Endothelial cell of umbilical vein (primary cell): ENCODE measurements around the gene NDUFA11.

ENCODE experiments used
- EZH2 ChIP-seq: IDR thresholded peaks from 2 replicates; pipeline ENCODE4 v1.6.1; 2012; ENCODE audit warnings: borderline replicate concordance, low read depth, mild to moderate bottlenecking, moderate library complexity, low read length, inconsistent platforms; ENCODE audit not compliant: severe bottlenecking
- MYC ChIP-seq: IDR thresholded peaks from one replicate; pipeline ENCODE4 v1.6.1; 2011; ENCODE audit warnings: mild to moderate bottlenecking, low read depth, low read length
- POLR2A ChIP-seq: IDR thresholded peaks from 2 replicates; pipeline ENCODE4 v1.6.1; 2012; ENCODE audit warnings: low read depth, mild to moderate bottlenecking, control low read depth, low read length
- POLR2AphosphoS5 ChIP-seq: IDR thresholded peaks from 2 replicates; pipeline ENCODE4 v1.6.1; 2012; ENCODE audit warnings: low read depth, mild to moderate bottlenecking, control low read depth, low read length, moderate library complexity; ENCODE audit not compliant: insufficient read depth
- TF ChIP-seq, protein P1 (sequence below), 2 donors: IDR thresholded peaks; 1 replicate in 1 of 2; 2 replicates in 1 of 2; pipeline ENCODE4 v1.5.1; 2011; ENCODE audit warnings: low read length in 2 of 2, mild to moderate bottlenecking in 2 of 2, moderate library complexity in 2 of 2, control low read depth in 1 of 2, inconsistent platforms in 1 of 2, low read depth in 1 of 2; ENCODE audit not compliant: insufficient read depth in 1 of 2; ENCODE audit errors: extremely low read depth in 1 of 2

GRCh38 chr19:5943623-5944022, 40.0 kb upstream of the NDUFA11 start:
- TF ChIP-seq, protein P1, sequence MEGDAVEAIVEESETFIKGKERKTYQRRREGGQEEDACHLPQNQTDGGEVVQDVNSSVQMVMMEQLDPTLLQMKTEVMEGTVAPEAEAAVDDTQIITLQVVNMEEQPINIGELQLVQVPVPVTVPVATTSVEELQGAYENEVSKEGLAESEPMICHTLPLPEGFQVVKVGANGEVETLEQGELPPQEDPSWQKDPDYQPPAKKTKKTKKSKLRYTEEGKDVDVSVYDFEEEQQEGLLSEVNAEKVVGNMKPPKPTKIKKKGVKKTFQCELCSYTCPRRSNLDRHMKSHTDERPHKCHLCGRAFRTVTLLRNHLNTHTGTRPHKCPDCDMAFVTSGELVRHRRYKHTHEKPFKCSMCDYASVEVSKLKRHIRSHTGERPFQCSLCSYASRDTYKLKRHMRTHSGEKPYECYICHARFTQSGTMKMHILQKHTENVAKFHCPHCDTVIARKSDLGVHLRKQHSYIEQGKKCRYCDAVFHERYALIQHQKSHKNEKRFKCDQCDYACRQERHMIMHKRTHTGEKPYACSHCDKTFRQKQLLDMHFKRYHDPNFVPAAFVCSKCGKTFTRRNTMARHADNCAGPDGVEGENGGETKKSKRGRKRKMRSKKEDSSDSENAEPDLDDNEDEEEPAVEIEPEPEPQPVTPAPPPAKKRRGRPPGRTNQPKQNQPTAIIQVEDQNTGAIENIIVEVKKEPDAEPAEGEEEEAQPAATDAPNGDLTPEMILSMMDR (IDR thresholded peaks at IDR 0.05; ENCODE audit: extremely low read depth in 1 of 2, insufficient read depth in 1 of 2, low read depth in 1 of 2, low read length in 2 of 2), result no peak
- TF ChIP-seq MYC, result no peak
- no peak for TF ChIP-seq POLR2AphosphoS5
- TF ChIP-seq EZH2, result no peak
- TF ChIP-seq POLR2A, result no peak
